ENCODE data around the gene AK9. TPM values are rescaled to one million over a fixed set of nuclear protein-coding genes. Genes with fewer than 3 reads are reported as not detected.

The AK9 gene
- total and polyA plus RNA-seq, 9 of the 15 experiments (the other 6 are each of a cell fraction or from before 2014, with no cell fraction given), result 0.59 to 1.9 (median 1.2) TPM

GRCh38 chr6:109612268-109612667 lies 78.7 kb downstream of the AK9 start:
- Histone ChIP-seq H3K9ac (ENCODE audit: insufficient read depth in 1 of 2, low read depth in 2 of 2, low read length in 2 of 2) (no peak overlapping the region), H3K9me1 (ENCODE audit: control insufficient read depth, insufficient read depth, low read length) (no peaks in the 10 kb centered on the region), H3K36me3 (ENCODE audit: control insufficient read depth, insufficient read depth, low read length) (no peaks in the 10 kb centered on the region), H3K79me2 (ENCODE audit: control insufficient read depth, insufficient read depth, low read length) (no peaks in the 10 kb centered on the region), H3K27ac (ENCODE audit: extremely low read depth, low read depth, low read length) (no peak overlapping the region), H4K20me1 (replicated peaks; ENCODE audit: control insufficient read depth, insufficient read depth, low read length) (no peaks in the 10 kb centered on the region), H3K4me2 (ENCODE audit: insufficient read depth, low read length) (no peak overlapping the region), H3K27me3 (ENCODE audit: control insufficient read depth in 2 of 2, insufficient read depth in 2 of 2, low read length in 2 of 2) (peaks cover 0 to 5% of the 10 kb centered on the region in 2 experiments; a peak in 1 of 5 replicates), H3K9me3 (replicated peaks; ENCODE audit: control insufficient read depth, insufficient read depth, low read depth, low read length) (no peaks in the 10 kb centered on the region), H3K4me1 (replicated peaks in 1 of 2; ENCODE audit: control insufficient read depth in 2 of 2, insufficient read depth in 2 of 2, low read length in 2 of 2) (no peaks in the 10 kb centered on the region), H3K4me3 (no peak overlapping the region), H2AFZ (ENCODE audit: low read depth, low read length) (no peak overlapping the region)
- WGBS (ENCODE audit: insufficient coverage, low coverage, missing lambda C conversion rate), result 0% methylated on average over 1 of the region's 1 CpG
- DNase-seq (ENCODE audit: extremely low read depth in 1 of 4, low spot score in 3 of 4) (no peak), ATAC-seq (no peak), FAIRE-seq (no peak)
- intact Hi-C loops (cut with micrococcal nuclease) (no loop called here), in situ Hi-C loops (cut with MboI) (no loop called here)
- TF ChIP-seq TEAD4 (IDR thresholded peaks at IDR 0.05; ENCODE audit: low read length), result no peak
- TF ChIP-seq TEAD4 (CRISPR knock-in tag; IDR thresholded peaks at IDR 0.05; ENCODE audit: borderline replicate concordance), result no peak
- TF ChIP-seq, protein P1, sequence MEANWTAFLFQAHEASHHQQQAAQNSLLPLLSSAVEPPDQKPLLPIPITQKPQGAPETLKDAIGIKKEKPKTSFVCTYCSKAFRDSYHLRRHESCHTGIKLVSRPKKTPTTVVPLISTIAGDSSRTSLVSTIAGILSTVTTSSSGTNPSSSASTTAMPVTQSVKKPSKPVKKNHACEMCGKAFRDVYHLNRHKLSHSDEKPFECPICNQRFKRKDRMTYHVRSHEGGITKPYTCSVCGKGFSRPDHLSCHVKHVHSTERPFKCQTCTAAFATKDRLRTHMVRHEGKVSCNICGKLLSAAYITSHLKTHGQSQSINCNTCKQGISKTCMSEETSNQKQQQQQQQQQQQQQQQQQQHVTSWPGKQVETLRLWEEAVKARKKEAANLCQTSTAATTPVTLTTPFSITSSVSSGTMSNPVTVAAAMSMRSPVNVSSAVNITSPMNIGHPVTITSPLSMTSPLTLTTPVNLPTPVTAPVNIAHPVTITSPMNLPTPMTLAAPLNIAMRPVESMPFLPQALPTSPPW (CRISPR knock-in tag; IDR thresholded peaks at IDR 0.05), result no peak
- peak; percentile 65 for TF ChIP-seq NFIC (IDR thresholded peaks at IDR 0.05)
- ChIA-PET POLR2A (no interaction called here), CTCF (ENCODE audit: low intra/inter-chr PET ratio) (no interaction called here)
- BruUV-seq (replicated peaks), result no TSS peak

DNA sequence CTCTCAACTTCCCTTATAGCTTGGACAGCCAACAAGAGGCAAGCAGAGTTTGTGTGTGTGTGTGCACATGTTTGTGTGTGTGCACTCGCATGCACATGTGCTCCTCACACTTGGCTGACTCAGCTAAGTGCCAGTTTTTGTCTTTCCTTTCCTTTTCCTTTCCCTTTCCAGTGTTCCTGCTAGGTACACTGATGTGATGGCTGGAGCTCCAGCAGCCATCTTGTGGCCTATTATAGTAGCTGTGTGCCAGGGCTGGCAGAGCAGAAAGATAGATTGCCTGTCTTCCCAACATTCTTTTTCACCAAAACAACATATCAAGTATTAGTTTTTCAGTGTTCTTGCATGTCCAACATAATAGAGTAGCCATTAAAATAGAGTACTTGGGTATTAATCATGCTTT lies 79.5 kb downstream of the AK9 start:
- Histone ChIP-seq H3K4me1 (replicated peaks in 1 of 2; ENCODE audit: control insufficient read depth in 2 of 2, insufficient read depth in 2 of 2, low read length in 2 of 2) (no peaks in the 10 kb centered on the region), H2AFZ (ENCODE audit: low read depth, low read length) (no peak overlapping the region), H3K9me1 (ENCODE audit: control insufficient read depth, insufficient read depth, low read length) (no peaks in the 10 kb centered on the region), H3K79me2 (ENCODE audit: control insufficient read depth, insufficient read depth, low read length) (no peaks in the 10 kb centered on the region), H3K9ac (ENCODE audit: insufficient read depth in 1 of 2, low read depth in 2 of 2, low read length in 2 of 2) (no peak overlapping the region), H3K4me2 (ENCODE audit: insufficient read depth, low read length) (no peak overlapping the region), H3K27ac (ENCODE audit: extremely low read depth, low read depth, low read length) (no peak overlapping the region), H3K4me3 (no peak overlapping the region), H4K20me1 (replicated peaks; ENCODE audit: control insufficient read depth, insufficient read depth, low read length) (no peaks in the 10 kb centered on the region), H3K27me3 (ENCODE audit: control insufficient read depth in 2 of 2, insufficient read depth in 2 of 2, low read length in 2 of 2) (peaks cover 0 to 5% of the 10 kb centered on the region in 2 experiments; a peak in 1 of 5 replicates), H3K36me3 (ENCODE audit: control insufficient read depth, insufficient read depth, low read length) (no peaks in the 10 kb centered on the region), H3K9me3 (replicated peaks; ENCODE audit: control insufficient read depth, insufficient read depth, low read depth, low read length) (no peaks in the 10 kb centered on the region)
- in situ Hi-C loops (cut with MboI), result no loop called here
- 0% methylated on average over 1 of the region's 1 CpG for WGBS (ENCODE audit: insufficient coverage, low coverage, missing lambda C conversion rate)
- FAIRE-seq (no peak), ATAC-seq (no peak), DNase-seq (ENCODE audit: extremely low read depth in 1 of 4, low spot score in 3 of 4) (no peak)
- TF ChIP-seq RBM25 (IDR thresholded peaks at IDR 0.05; ENCODE audit: low read depth, low read length, severe bottlenecking) (peak; percentile 29), DNMT1 (IDR thresholded peaks at IDR 0.05) (no peak), PCBP2 (IDR thresholded peaks at IDR 0.05; ENCODE audit: low read depth, low read length, poor library complexity, severe bottlenecking) (no peak)
- intact Hi-C loops (cut with micrococcal nuclease), result no loop called here
- ChIA-PET POLR2A (no interaction called here), CTCF (ENCODE audit: low intra/inter-chr PET ratio) (no interaction called here)
- no TSS peak for BruUV-seq (replicated peaks)

Measured in K562 (cell line).